Kasumi-1 (cell line): ENCODE data around the gene UBE3A.

Experiments
- DNase-seq, 2 experiments: peaks; one replicate each; lab custom pipeline; 2025; lab: John Stamatoyannopoulos, UW

Gene UBE3A

DNA sequence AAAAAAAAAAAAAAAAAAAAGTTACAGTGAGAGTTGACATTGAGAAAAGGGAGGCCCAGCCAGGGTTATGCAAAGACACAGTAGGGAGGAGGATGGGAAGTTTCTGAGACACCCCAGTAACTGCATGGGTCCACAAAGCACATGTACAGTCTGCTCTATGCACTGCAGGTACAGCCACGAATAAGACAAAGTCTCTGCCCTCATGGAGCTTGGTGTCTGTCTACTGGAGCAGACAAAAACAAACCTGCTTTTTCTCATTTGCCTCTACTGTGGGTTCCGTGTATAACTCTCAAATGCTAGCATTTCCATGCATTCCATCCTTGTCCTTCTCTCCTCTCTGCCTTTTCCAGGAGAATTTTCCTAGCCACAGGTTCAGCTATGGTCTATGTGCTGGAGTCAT lies 107.4 kb downstream of the UBE3A start:
- DNase-seq: no peak

DNA sequence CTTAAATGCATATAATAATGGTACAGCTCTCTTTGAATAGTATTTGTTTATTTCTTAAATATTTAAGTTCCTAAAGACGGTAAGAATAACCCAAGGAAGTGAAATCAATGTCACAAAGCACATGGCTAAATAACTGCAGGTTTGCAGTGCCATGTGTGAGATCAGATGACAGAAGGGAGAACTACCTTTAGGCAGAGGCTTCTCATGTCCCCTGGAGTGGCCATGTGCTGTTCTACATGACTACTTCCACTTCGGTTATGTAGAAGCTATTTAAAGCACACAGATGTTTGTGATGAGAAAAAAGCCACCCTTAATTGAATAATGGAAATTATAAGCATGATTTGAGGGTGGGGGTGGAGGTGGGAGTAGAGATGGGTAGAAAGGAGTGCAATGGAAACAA lies 109.1 kb downstream of the UBE3A start:
- no peak for DNase-seq

DNA sequence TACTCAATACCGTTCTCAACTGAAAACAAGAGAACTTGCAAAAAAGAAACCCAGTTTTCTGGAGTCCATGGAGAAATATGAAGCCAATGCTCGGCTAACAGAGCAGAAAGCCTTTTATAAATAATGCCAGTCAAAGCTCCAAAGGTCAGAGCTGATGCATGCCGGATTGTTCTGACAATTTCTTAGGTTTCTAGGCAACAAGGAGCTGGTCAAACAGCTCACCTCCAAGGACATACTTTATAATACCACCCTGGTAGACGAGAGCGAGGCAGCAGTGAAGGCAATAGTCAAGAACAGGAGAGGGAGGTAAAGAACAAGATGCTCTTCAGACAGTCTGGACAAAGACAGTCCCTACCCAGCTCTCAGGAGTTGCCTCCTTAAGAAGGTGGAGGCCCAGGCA lies 111.1 kb downstream of the UBE3A start:
- DNase-seq: no peak

DNA sequence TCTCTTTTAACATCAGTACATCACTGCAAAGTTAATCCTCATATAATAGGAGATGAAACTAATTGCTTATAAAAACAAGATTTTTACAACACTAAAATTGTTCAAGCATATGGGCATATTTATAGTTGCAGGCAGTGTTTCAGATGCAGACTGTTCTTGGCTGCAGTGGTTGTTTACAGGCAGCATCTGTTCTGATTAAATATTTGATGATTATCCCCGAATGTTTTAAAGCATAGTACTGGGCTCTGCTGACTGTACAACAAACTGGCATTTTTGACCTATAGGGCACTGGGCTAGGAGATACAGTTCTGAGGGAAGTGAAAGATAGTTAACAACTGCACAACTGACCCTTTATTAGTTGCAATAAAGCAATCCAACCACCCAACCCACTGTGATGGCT lies 113.6 kb downstream of the UBE3A start:
- no peak for DNase-seq

DNA sequence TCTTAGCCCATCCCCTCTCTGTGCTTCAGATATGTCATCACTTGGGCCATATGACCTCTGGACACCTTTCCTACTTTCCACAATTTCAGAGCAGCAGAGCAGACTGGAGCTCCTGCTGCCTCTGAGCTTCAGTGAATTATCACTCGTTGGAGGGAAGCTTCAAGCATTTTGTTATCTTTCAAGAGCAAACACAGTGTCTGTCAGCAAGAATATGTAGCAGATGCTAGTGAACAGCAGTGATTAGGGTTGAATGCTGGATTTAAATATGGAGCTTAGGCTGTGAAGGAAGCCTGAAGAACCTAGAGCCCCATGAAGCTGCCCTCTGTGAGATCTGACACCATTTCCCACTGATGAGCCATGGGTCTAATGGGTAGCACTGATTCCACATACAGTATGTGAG lies 115.4 kb downstream of the UBE3A start:
- DNase-seq: no peak

DNA sequence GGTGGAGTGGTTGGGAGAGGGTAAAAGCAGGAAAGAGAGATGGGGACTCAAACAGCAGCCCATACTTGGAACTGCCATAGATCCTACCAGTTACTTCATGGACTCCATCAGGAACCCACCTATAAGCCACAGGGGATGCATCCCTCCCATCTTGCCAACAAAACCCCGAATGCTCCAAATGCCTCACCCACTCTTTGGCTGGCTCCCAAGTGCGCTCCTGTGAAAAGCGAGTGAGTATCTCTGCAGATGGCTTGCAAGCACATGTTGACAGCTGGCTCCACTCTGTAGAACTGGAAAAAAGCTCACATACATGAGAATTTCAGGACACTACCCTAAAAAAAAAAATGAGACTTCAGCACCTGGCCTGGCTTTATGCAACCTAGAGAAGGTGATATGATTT lies 151.0 kb downstream of the UBE3A start:
- no peak for DNase-seq
